Mammary epithelial cell (primary cell): ENCODE measurements around the gene GRM8.

Experiments used
- EZH2 ChIP-seq: IDR thresholded peaks from 2 replicates; pipeline ENCODE4 v1.6.1; 2012; ENCODE audit warnings: low read length, inconsistent platforms, borderline replicate concordance
- TF ChIP-seq, protein P1 (sequence below), 2 donors: IDR thresholded peaks in 1 of 2; conservative IDR thresholded peaks in 1 of 2; 2 replicates each; pipeline ENCODE4 v1.5.1; 2011 to 2012; ENCODE audit warnings: inconsistent platforms in 2 of 2, low read length in 2 of 2, mild to moderate bottlenecking in 2 of 2, control low read depth in 1 of 2, low read depth in 1 of 2; ENCODE audit not compliant: insufficient read depth in 1 of 2; ENCODE audit errors: extremely low read depth in 1 of 2

DNA sequence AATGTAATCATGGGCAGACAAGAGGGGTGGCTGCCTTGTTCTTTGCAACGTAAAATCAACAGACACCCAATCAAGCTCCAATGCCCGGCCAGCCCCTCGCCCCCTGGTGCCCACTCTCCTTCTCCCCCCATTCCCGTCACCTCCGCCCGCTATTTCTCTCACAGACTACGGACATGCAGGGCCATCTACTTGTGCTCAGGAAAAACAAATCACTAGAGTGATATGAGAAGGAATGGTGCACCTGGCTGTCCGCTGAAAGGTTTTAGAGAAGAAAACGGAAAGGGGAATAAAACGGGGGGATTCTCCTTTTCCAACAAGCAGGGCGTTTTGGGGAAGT is 396 bp downstream of the GRM8 start:
- TF ChIP-seq, protein P1, sequence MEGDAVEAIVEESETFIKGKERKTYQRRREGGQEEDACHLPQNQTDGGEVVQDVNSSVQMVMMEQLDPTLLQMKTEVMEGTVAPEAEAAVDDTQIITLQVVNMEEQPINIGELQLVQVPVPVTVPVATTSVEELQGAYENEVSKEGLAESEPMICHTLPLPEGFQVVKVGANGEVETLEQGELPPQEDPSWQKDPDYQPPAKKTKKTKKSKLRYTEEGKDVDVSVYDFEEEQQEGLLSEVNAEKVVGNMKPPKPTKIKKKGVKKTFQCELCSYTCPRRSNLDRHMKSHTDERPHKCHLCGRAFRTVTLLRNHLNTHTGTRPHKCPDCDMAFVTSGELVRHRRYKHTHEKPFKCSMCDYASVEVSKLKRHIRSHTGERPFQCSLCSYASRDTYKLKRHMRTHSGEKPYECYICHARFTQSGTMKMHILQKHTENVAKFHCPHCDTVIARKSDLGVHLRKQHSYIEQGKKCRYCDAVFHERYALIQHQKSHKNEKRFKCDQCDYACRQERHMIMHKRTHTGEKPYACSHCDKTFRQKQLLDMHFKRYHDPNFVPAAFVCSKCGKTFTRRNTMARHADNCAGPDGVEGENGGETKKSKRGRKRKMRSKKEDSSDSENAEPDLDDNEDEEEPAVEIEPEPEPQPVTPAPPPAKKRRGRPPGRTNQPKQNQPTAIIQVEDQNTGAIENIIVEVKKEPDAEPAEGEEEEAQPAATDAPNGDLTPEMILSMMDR (conservative IDR thresholded peaks at IDR 0.05 in 1 of 2, IDR thresholded peaks at IDR 0.05 in 1 of 2; ENCODE audit: extremely low read depth in 1 of 2, insufficient read depth in 1 of 2, low read depth in 1 of 2, low read length in 2 of 2): no peak
- peak; percentile 22 for TF ChIP-seq EZH2
